GM12878 (cell line): ENCODE data around the gene MTA3. TPM values are rescaled to one million over a fixed set of nuclear protein-coding genes. Genes with fewer than 3 reads are reported as not detected.
A peak's percentile ranks its signal among the peaks of the same experiment; 100 is the strongest.

Source experiments
- ATAC-seq: fragments of 200-7000 bp; cut with Tn5 transposase; 3 replicates; pipeline ENCODE4 v1.9.1; 2020; ENCODE audit warnings: mild to moderate bottlenecking, moderate library complexity
- BruUV-seq: library from RNA; stranded (reverse); fragments of 400-500 nt; replicated peaks from 2 replicates; lab custom pipeline; 2021; lab: Mats Ljungman, UMichigan
- CTCF ChIA-PET: fragments of 300-600 bp; sonication (Branson Sonifier 250); formaldehyde crosslinking; extraction: SDS; loops from one replicate; lab custom pipeline; 2021; ENCODE audit warnings: inconsistent platforms; lab: Yijun Ruan, JAX
- POLR2A ChIA-PET: fragments of 350-600 bp; formaldehyde crosslinking; extraction: SDS; loops from one replicate; lab custom pipeline; 2021; ENCODE audit warnings: inconsistent platforms; lab: Charles Lee
- RAD21 ChIA-PET: fragments of 300-600 bp; sonication (Branson Sonifier 250); formaldehyde crosslinking; loops from one replicate; lab custom pipeline; 2023; ENCODE audit warnings: antibody characterized with exemption; ENCODE audit not compliant: unreplicated experiment; lab: Charles Lee
- SMC1A ChIA-PET: fragments of 300-600 bp; sonication (Branson Sonifier 250); formaldehyde crosslinking; loops from one replicate; lab custom pipeline; 2023; ENCODE audit not compliant: unreplicated experiment, uncharacterized antibody; lab: Charles Lee
- DNase-seq: peaks from one replicate; pipeline ENCODE4 v3.0.0-alpha.2; 2011; ENCODE audit warnings: low read depth, low spot score
- FAIRE-seq: peaks from 3 replicates; lab custom pipeline; 2011; peaks lifted over from hg19 to GRCh38; lab: Jason Lieb, UNC
- H2AFZ ChIP-seq: 2 replicates; pipeline ENCODE4 v1.6.0; 2011; ENCODE audit warnings: low read depth, low read length, control low read depth; ENCODE audit not compliant: control insufficient read depth
- H3K27ac ChIP-seq: 2 replicates; pipeline ENCODE4 v1.5.1; 2011; ENCODE audit warnings: control low read depth; ENCODE audit not compliant: control insufficient read depth, insufficient read depth
- H3K27me3 ChIP-seq, 2 experiments: replicated peaks in 1 of 2; 2 replicates each; pipeline versions ENCODE4 v1.6.0 to v1.6.1; 2011; ENCODE audit warnings: low read length in 1 of 2; ENCODE audit not compliant: control insufficient read depth in 2 of 2, insufficient read depth in 2 of 2
- H3K36me3 ChIP-seq, 2 experiments: 2 replicates each; pipeline ENCODE4 v1.5.1; 2011; ENCODE audit warnings: low read length in 1 of 2; ENCODE audit not compliant: control insufficient read depth in 2 of 2, insufficient read depth in 2 of 2
- H3K4me1 ChIP-seq: 2 replicates; pipeline ENCODE4 v1.6.1; 2011; ENCODE audit warnings: mild to moderate bottlenecking, low read length, moderate library complexity, mixed read lengths; ENCODE audit not compliant: control insufficient read depth, insufficient read depth
- H3K4me2 ChIP-seq: 2 replicates; pipeline ENCODE4 v1.6.0; 2011; ENCODE audit warnings: control low read depth; ENCODE audit not compliant: control insufficient read depth, insufficient read depth
- H3K4me3 ChIP-seq: fragments of 200-600 bp; sonication (generic); 2 replicates; pipeline ENCODE4 v1.5.1; 2016
- H3K79me2 ChIP-seq: 2 replicates; pipeline ENCODE4 v1.6.0; 2011; ENCODE audit warnings: low read length; ENCODE audit not compliant: control insufficient read depth, insufficient read depth
- H3K9ac ChIP-seq: 2 replicates; pipeline ENCODE4 v1.8.0; 2011; ENCODE audit warnings: low read length, control low read depth, mixed read lengths; ENCODE audit not compliant: control insufficient read depth, insufficient read depth
- H3K9me3 ChIP-seq: replicated peaks from 3 replicates; pipeline ENCODE4 v1.5.1; 2011; ENCODE audit warnings: mild to moderate bottlenecking, low read length; ENCODE audit not compliant: control insufficient read depth, insufficient read depth
- H4K20me1 ChIP-seq: 2 replicates; pipeline ENCODE4 v1.6.0; 2011; ENCODE audit not compliant: control insufficient read depth, insufficient read depth
- BHLHE40 ChIP-seq, 2 experiments: fragments of 450-650 bp in 1 of 2; IDR thresholded peaks; 2 replicates each; pipeline ENCODE4 v1.6.1; 2011 to 2017; ENCODE audit warnings: low read depth in 2 of 2, borderline replicate concordance in 1 of 2, improper control_type of control experiment in 1 of 2, low read length in 1 of 2, mild to moderate bottlenecking in 1 of 2
- HDAC6 ChIP-seq: fragments of 200-600 bp; sonication (generic); IDR thresholded peaks from one replicate; pipeline ENCODE4 v1.8.0; 2017; ENCODE audit warnings: antibody characterized with exemption; ENCODE audit not compliant: unreplicated experiment
- MEF2A ChIP-seq: IDR thresholded peaks from 2 replicates; pipeline ENCODE4 v1.6.1; 2011; ENCODE audit warnings: low read depth, mild to moderate bottlenecking, low read length, moderate library complexity; ENCODE audit not compliant: insufficient read depth
- MEF2B ChIP-seq: fragments of 450-650 bp; IDR thresholded peaks from 2 replicates; pipeline ENCODE4 v1.6.1; 2018; ENCODE audit warnings: mild to moderate bottlenecking, moderate library complexity; ENCODE audit not compliant: partially characterized antibody, poor library complexity, severe bottlenecking
- ZBTB11 ChIP-seq: fragments of 450-650 bp; formaldehyde crosslinking; IDR thresholded peaks from 2 replicates; pipeline ENCODE4 v1.5.0; 2022; ENCODE audit warnings: mild to moderate bottlenecking, missing genetic modification characterization
- ZNF384 ChIP-seq: IDR thresholded peaks from 2 replicates; pipeline ENCODE4 v1.6.1; 2012; ENCODE audit warnings: low read depth, mild to moderate bottlenecking, low read length, improper control_type of control experiment, borderline replicate concordance
- WGBS: methylation state at CpG from one replicate; pipeline ENCODE4 v1.1.6; 2016; ENCODE audit warnings: low lambda C conversion rate; ENCODE audit not compliant: insufficient replicate concordance, insufficient coverage; ENCODE audit errors: missing lambda C conversion rate; 5-methylcytosine and 5-hydroxymethylcytosine counted together
- in situ Hi-C: fragments of 300-500 bp; cut with MboI; formaldehyde crosslinking; loops from 9 replicates; pipeline ENCODE4 v1.14.3; 2018; ENCODE audit warnings: mixed read lengths
- intact Hi-C: fragments of 100-400 bp; cut with micrococcal nuclease; formaldehyde crosslinking; loops from one replicate; pipeline ENCODE4 v1.14.2; 2022; ENCODE audit not compliant: unreplicated experiment
- polyA plus RNA-seq, 11 experiments: library from polyadenylated mRNA; depleted of rRNA in 4 of 11; unstranded in 6 of 11; stranded (reverse) in 5 of 11; fragments of >200 nt; fragmentation: Nextera tagmentation in 4 of 11; fragmentation: Illumina TruSeq in 1 of 11; extraction: Ambion mirVana in 4 of 11; extraction: Trizol in 1 of 11; gene quantifications; 1 replicate in 1 of 11; 2 replicates in 10 of 11; pipeline versions ENCODE4 v1.2.1 to v1.2.3, GENCODE V29; 2011 to 2016; ENCODE audit warnings: inconsistent platforms in 2 of 11, missing spikeins in 2 of 11, low read depth in 1 of 11
- total RNA-seq, 4 experiments: library from RNA; depleted of rRNA in 3 of 4; stranded (reverse); fragments of >200 nt in 3 of 4; fragmentation: Illumina TruSeq in 1 of 4; extraction: Trizol in 1 of 4; gene quantifications; 2 replicates each; pipeline versions ENCODE4 v1.2.1 to v1.2.3, GENCODE V29; 2013 to 2021

MTA3 gene
- total and polyA plus RNA-seq, 10 of the 15 experiments (the other 5 are each of a cell fraction or from before 2014, with no cell fraction given) = 17.6 to 45.5 (median 26.5) TPM

- ChIA-PET CTCF (interaction anchor here (0.6 to 1.4 kb wide), 6 partner anchors 8 to 88 kb away, joined by 3 to 6 read pairs (median 4); no protein-coding TSS in a partner anchor), POLR2A (interaction anchor here (0.6 to 1.1 kb wide), 4 partner anchors 20 to 461 kb away, joined by 3 to 5 read pairs (median 4); no protein-coding TSS in a partner anchor), SMC1A (interaction anchor here (0.5 to 2.2 kb wide), 5 partner anchors 9 to 179 kb away, joined by 3 to 10 read pairs (median 5); no protein-coding TSS in a partner anchor), RAD21 (interaction anchor here (0.6 to 1.4 kb wide), 6 partner anchors 9 to 88 kb away, joined by 3 to 6 read pairs (median 3); no protein-coding TSS in a partner anchor)
- peak overlapping the region; percentile 80 for H3K4me2 ChIP-seq
- peak overlapping the region; percentile 24 for H3K4me3 ChIP-seq
- in situ Hi-C loops (no loop called here), intact Hi-C loops (no loop called here)
- H3K4me1 ChIP-seq = peaks cover 11% of the 10 kb centered on the region
- peak; percentile 96 for FAIRE-seq
- no peak overlapping the region for H3K9ac ChIP-seq
- no peaks in the 10 kb centered on the region for H3K9me3 ChIP-seq
- WGBS = 66% methylated on average over 3 of the region's 3 CpGs
- DNase-seq = no peak
- BruUV-seq = TSS peak; percentile 17
- H3K27ac ChIP-seq = peak overlapping the region; percentile 43
- H2AFZ ChIP-seq = no peak overlapping the region
- H4K20me1 ChIP-seq = no peaks in the 10 kb centered on the region
- TF ChIP-seq ZBTB11 (CRISPR knock-in tag) = no peak
- TF ChIP-seq MEF2B = peak; percentile 53
- no peak for TF ChIP-seq HDAC6
- peak; percentile 61; the same call in 1 of the 2 replicates for TF ChIP-seq MEF2A
- TF ChIP-seq BHLHE40 (IDR thresholded peaks at IDR 0.05; ENCODE audit: borderline replicate concordance in 1 of 2, low read depth in 2 of 2, low read length in 1 of 2) = peak; percentile 22 to 41; a peak in 2 of 4 replicates
- TF ChIP-seq ZNF384 = peak; percentile 56; the same call in 1 of the 2 replicates
- peaks cover 27% of the 10 kb centered on the region for H3K79me2 ChIP-seq
- H3K27me3 ChIP-seq = no peaks in the 10 kb centered on the region
- peak; percentile 88 for ATAC-seq
- peaks cover 2 to 24% of the 10 kb centered on the region in 2 experiments; a peak in 3 of 4 replicates for H3K36me3 ChIP-seq
Measured at GRCh38 chr2:42575458-42576064, 7.1 kb downstream of the MTA3 start.
